AG04449 (cell line): Measurements from ENCODE around the gene GALNT14.

Experiments used
- CTCF ChIA-PET: fragments of 350-600 bp; formaldehyde crosslinking; extraction: SDS; loops from one replicate; lab custom pipeline; 2021; ENCODE audit warnings: antibody characterized with exemption; lab: Yijun Ruan, JAX
- POLR2A ChIA-PET: fragments of 400-600, 350-600 bp; formaldehyde crosslinking; extraction: SDS; loops from one replicate; lab custom pipeline; 2020; ENCODE audit warnings: antibody characterized with exemption, inconsistent platforms; lab: Yijun Ruan, JAX
- DNase-seq: peaks from one replicate; pipeline ENCODE4 v3.0.0-alpha.2; 2010; ENCODE audit warnings: low read depth, low spot score
- H3K4me3 ChIP-seq: 2 replicates; pipeline ENCODE4 v1.5.1; 2011; ENCODE audit warnings: low read depth, mild to moderate bottlenecking, control low read depth, low read length
- CTCF ChIP-seq: IDR thresholded peaks from one replicate; pipeline ENCODE4 v1.5.1; 2011; ENCODE audit warnings: mild to moderate bottlenecking, moderate library complexity, low read length, control low read depth, inconsistent platforms; ENCODE audit not compliant: insufficient read depth; ENCODE audit errors: missing control alignments

Gene GALNT14

GRCh38 chr2:31002537-31003150 lies 135.6 kb downstream of the GALNT14 start:
- no peak for DNase-seq

GRCh38 chr2:31000970-31001369 lies 137.3 kb downstream of the GALNT14 start:
- ChIA-PET POLR2A (no interaction called here), CTCF (interaction anchor here (0.7 kb wide), 1 partner anchor 21 kb away, joined by 3 read pairs; no protein-coding TSS in a partner anchor)
- TF ChIP-seq CTCF = no peak
- H3K4me3 ChIP-seq = no peak overlapping the region
- DNase-seq = no peak

More at GRCh38 chr2:31002537-31003150, 135.6 kb downstream of the GALNT14 start:
- POLR2A ChIA-PET = no interaction called here
- no peak for TF ChIP-seq CTCF
- H3K4me3 ChIP-seq = no peak overlapping the region
- CTCF ChIA-PET = no interaction called here

DNA sequence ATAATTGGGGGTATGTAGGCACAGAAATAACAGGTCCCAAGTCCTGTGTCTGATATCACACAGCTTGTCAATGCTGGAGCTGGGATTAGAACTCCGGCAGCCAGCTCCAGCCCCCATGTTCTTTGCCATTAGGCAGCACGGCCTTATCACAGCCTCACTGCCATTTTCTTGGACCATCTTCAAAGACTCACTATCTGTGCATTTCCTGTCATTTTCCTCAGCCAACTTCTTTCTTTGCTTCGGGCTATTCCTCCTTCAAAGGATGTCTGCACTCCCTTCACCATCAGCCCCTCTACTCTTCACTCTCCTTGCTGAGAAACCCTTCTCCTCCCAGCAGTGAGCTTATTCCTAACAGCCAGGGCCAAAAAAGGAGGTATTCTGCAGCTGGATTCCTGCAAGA lies 139.6 kb downstream of the GALNT14 start:
- no peak for DNase-seq
- POLR2A ChIA-PET = no interaction called here
- no peak overlapping the region for H3K4me3 ChIP-seq
- no peak for TF ChIP-seq CTCF
- CTCF ChIA-PET = no interaction called here

DNA sequence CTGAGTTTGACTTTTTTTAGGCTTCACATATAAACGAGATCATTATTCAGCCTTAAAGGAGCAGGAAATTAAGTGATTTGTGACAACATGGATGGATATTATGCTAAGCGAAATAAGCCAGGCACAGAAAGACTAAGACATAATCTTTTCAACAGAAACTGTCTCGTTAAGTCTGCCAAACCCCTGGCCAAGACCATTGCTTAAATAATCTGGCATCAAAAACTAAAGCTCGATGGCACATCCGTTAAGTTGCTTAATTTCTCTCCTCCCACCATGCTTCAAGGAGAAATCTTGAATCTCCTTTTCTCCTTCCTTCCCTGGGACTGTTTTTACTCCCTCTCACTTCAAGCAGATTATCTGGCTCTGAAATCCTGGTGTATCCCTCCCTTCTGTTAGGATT lies 140.3 kb downstream of the GALNT14 start:
- CTCF ChIA-PET = no interaction called here
- POLR2A ChIA-PET = no interaction called here
- TF ChIP-seq CTCF = no peak
- H3K4me3 ChIP-seq = no peak overlapping the region
- no peak for DNase-seq

GRCh38 chr2:30994227-30995056 lies 143.8 kb downstream of the GALNT14 start:
- POLR2A ChIA-PET = no interaction called here
- H3K4me3 ChIP-seq = no peak overlapping the region
- TF ChIP-seq CTCF = no peak
- CTCF ChIA-PET = interaction anchor here (1.5 kb wide), 1 partner anchor 15 kb away, joined by 3 read pairs; no protein-coding TSS in a partner anchor
- no peak for DNase-seq

DNA sequence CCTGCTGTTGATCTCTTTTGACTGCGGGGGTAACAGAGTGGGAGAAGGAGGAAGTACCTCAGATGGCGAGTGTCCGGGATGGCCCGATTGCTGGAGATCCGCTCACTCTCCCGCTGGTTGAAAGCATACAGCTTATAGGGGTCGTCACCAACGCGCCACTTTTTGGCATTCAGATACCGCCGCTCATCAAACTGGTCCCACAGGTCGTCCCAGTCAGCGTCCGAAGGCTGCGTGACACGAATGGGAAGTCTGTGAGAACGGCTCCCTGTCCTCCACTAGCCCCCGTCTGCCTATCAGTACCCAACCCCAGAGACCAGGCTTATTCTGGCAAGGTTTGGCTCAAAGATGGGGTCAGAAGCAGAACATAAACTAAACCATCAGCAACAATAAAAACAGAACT lies 145.5 kb downstream of the GALNT14 start:
- no peak for DNase-seq
- POLR2A ChIA-PET = no interaction called here
- H3K4me3 ChIP-seq = no peak overlapping the region
- TF ChIP-seq CTCF = no peak
- CTCF ChIA-PET = no interaction called here
